Measurements from ENCODE around the gene CDIP1. TPM values are rescaled to one million over a fixed set of nuclear protein-coding genes. Genes with fewer than 3 reads are reported as not detected.

Gene CDIP1
- total RNA-seq, 1 experiment from 2014 or later, result 6.2 TPM

DNA sequence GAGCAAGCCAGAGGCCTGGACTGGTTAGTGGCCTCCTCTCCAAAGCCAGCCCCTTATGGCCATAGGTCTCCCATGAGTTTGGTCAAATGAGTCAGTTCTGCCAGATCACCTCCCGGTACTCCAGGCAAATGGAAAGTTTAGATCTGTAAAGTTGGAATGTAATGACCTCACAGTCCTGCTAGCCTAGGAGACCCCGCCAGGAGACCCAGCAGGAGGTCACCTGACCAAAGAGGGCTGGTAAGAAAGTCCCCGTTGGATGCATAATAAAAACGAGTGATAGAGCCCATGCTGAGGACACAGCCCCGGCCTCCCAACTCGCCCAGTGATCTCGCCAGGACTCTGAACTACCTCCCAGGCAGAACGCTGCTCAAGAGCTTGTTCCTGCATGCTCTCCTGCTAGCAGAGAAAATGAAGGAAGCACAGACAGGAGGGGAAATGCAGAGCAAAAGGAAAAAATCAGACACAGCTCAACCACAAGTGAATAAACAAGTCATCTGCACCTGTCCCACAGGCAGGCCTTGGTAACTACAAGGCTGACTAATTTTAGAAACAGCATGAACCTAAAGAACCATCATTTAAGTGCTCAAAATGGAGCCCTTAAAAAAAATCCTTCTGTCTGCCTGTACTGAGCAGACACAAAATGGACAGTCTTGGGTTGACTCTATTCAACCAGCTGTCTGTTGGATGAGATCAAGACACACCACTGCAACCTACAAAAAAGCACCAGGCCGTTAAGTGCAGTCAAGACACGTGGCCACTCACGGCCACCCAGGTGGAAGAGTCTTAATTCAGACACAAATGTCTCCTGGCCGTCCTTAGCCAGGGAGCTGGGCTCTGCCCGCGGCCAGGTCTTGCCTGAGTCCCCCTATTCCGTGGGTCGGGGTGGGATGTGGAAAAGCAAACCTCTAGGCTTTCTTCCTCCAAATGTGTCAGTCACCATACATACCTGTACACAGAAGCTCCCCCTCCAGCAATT is 9.2 kb downstream of the CDIP1 start:
- no TSS peak for BruUV-seq (replicated peaks)
- H3K27ac Mint-ChIP-seq (ENCODE audit: unreplicated experiment), result no peak overlapping the region
- no peak for DNase-seq
- CTCF ChIA-PET, result no interaction called here
- no peaks in the 10 kb centered on the region for H3K9me3 Mint-ChIP-seq (ENCODE audit: low read depth, unreplicated experiment)
- intact Hi-C loops (cut with micrococcal nuclease; ENCODE audit: unreplicated experiment), result no loop called here
- peaks cover 17% of the 10 kb centered on the region for H3K4me1 Mint-ChIP-seq (ENCODE audit: low read depth, unreplicated experiment)
- no peaks in the 10 kb centered on the region for H3K27me3 Mint-ChIP-seq (ENCODE audit: unreplicated experiment)
- H3K36me3 Mint-ChIP-seq (ENCODE audit: insufficient read depth, unreplicated experiment), result no peaks in the 10 kb centered on the region
- TF ChIP-seq, protein P1, sequence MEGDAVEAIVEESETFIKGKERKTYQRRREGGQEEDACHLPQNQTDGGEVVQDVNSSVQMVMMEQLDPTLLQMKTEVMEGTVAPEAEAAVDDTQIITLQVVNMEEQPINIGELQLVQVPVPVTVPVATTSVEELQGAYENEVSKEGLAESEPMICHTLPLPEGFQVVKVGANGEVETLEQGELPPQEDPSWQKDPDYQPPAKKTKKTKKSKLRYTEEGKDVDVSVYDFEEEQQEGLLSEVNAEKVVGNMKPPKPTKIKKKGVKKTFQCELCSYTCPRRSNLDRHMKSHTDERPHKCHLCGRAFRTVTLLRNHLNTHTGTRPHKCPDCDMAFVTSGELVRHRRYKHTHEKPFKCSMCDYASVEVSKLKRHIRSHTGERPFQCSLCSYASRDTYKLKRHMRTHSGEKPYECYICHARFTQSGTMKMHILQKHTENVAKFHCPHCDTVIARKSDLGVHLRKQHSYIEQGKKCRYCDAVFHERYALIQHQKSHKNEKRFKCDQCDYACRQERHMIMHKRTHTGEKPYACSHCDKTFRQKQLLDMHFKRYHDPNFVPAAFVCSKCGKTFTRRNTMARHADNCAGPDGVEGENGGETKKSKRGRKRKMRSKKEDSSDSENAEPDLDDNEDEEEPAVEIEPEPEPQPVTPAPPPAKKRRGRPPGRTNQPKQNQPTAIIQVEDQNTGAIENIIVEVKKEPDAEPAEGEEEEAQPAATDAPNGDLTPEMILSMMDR (IDR thresholded peaks at IDR 0.05; ENCODE audit: unreplicated experiment), result no peak
- H3K4me3 Mint-ChIP-seq (ENCODE audit: low read depth, unreplicated experiment), result no peak overlapping the region

DNA sequence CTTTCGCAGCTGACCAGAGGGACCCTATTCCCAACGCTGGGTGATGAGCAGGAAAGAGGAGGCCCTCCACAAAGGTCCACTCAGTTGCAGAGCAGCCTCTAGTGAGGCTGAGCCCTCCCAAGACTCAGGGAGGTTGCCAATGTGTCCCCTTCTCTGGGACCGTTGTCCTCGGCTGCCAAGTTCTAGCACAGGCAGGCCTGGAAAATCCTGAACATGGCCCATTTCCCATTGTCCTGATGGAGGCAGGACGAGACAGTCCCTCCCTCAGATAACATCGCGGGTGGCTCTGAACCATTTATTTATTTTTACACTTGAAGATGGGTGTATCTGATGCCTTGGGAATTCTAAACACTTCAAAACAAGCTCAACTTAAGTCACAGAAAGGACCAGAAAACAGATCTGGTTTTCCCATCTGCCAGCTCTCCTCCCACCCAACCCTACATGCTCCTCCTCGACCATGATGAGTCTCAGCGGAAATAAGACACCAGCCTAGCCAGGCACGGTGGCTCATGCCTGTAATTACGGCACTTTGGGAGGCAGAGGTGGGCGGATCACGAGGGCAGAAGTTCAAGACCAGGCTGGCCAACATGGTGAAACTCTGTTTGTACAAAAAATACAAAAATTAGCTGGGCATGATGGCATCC is 12.8 kb downstream of the CDIP1 start:
- no peak overlapping the region for H3K4me3 Mint-ChIP-seq (ENCODE audit: low read depth, unreplicated experiment)
- no TSS peak for BruUV-seq (replicated peaks)
- no peak overlapping the region for H3K27ac Mint-ChIP-seq (ENCODE audit: unreplicated experiment)
- no peaks in the 10 kb centered on the region for H3K36me3 Mint-ChIP-seq (ENCODE audit: insufficient read depth, unreplicated experiment)
- H3K9me3 Mint-ChIP-seq (ENCODE audit: low read depth, unreplicated experiment), result no peaks in the 10 kb centered on the region
- DNase-seq, result no peak
- intact Hi-C loops (cut with micrococcal nuclease; ENCODE audit: unreplicated experiment), result no loop called here
- CTCF ChIA-PET, result no interaction called here
- H3K4me1 Mint-ChIP-seq (ENCODE audit: low read depth, unreplicated experiment), result peaks cover 20% of the 10 kb centered on the region
- no peaks in the 10 kb centered on the region for H3K27me3 Mint-ChIP-seq (ENCODE audit: unreplicated experiment)
- TF ChIP-seq, protein P1 (IDR thresholded peaks at IDR 0.05; ENCODE audit: unreplicated experiment), result no peak

GRCh38 chr16:4525069-4525468 is 13.5 kb downstream of the CDIP1 start:
- H3K4me3 Mint-ChIP-seq (ENCODE audit: low read depth, unreplicated experiment), result no peak overlapping the region
- TF ChIP-seq, protein P1 (IDR thresholded peaks at IDR 0.05; ENCODE audit: unreplicated experiment), result no peak
- no peak overlapping the region for H3K27ac Mint-ChIP-seq (ENCODE audit: unreplicated experiment)
- H3K36me3 Mint-ChIP-seq (ENCODE audit: insufficient read depth, unreplicated experiment), result no peaks in the 10 kb centered on the region
- DNase-seq, result no peak
- intact Hi-C loops (cut with micrococcal nuclease; ENCODE audit: unreplicated experiment), result no loop called here
- no peaks in the 10 kb centered on the region for H3K9me3 Mint-ChIP-seq (ENCODE audit: low read depth, unreplicated experiment)
- BruUV-seq (replicated peaks), result no TSS peak
- H3K27me3 Mint-ChIP-seq (ENCODE audit: unreplicated experiment), result no peaks in the 10 kb centered on the region
- peaks cover 20% of the 10 kb centered on the region for H3K4me1 Mint-ChIP-seq (ENCODE audit: low read depth, unreplicated experiment)
- CTCF ChIA-PET, result no interaction called here

GRCh38 chr16:4524571-4524970 is 14.0 kb downstream of the CDIP1 start:
- Mint-ChIP-seq H3K4me1 (ENCODE audit: low read depth, unreplicated experiment) (peaks cover 20% of the 10 kb centered on the region), H3K4me3 (ENCODE audit: low read depth, unreplicated experiment) (no peak overlapping the region), H3K27ac (ENCODE audit: unreplicated experiment) (no peak overlapping the region), H3K36me3 (ENCODE audit: insufficient read depth, unreplicated experiment) (no peaks in the 10 kb centered on the region), H3K9me3 (ENCODE audit: low read depth, unreplicated experiment) (no peaks in the 10 kb centered on the region), H3K27me3 (ENCODE audit: unreplicated experiment) (no peaks in the 10 kb centered on the region)
- CTCF ChIA-PET, result no interaction called here
- no peak for DNase-seq
- TF ChIP-seq, protein P1 (IDR thresholded peaks at IDR 0.05; ENCODE audit: unreplicated experiment), result no peak
- no TSS peak for BruUV-seq (replicated peaks)
- intact Hi-C loops (cut with micrococcal nuclease; ENCODE audit: unreplicated experiment), result no loop called here

Data from Calu3 (cell line).